ENCODE data around the gene RSF1.

RSF1 gene

DNA sequence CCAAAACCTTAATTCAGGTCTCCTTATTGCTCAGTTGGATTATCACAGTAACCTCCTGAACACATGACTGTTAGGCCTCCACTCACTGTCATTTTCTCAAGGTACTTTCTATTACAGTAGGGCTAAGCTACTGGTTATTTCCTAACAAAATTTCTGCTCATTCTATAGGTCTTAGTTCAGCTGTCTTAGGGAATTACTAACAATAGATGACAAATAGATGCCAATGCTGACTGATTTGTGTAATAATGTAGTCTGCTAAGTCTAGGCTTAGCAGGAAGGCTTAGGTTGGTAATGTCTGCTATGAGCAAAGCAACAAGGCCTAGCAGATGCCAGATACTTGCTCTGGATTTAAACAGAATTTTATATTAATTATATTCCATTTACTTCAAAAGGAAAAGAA is 58.1 kb downstream of the RSF1 start:
- DNase-seq, result no peak
- in situ Hi-C loops (cut with MboI; ENCODE audit: low pct_unique_long_range_greater_than_20kb, low sequenced_read_pairs), result no loop called here

DNA sequence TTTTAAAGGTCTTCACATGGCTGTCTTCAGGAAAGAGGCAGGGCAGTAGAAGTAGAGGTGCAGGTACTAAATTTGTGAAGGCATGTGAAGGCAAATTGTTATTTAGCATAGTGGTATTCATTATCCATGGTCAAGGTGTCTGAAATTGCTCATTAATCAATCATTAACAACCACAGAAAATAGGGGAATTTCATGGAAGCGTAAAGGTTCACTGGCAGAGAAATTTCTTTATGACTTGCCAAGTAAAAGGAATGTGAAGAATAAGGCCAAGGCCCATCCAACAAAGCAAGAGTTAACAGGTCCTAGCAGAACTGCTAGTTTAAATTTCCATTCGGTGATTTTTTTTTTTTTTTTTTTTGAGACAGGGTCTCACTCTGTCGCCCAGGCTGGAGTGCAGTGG is 59.0 kb downstream of the RSF1 start:
- in situ Hi-C loops (cut with MboI; ENCODE audit: low pct_unique_long_range_greater_than_20kb, low sequenced_read_pairs), result no loop called here

DNA sequence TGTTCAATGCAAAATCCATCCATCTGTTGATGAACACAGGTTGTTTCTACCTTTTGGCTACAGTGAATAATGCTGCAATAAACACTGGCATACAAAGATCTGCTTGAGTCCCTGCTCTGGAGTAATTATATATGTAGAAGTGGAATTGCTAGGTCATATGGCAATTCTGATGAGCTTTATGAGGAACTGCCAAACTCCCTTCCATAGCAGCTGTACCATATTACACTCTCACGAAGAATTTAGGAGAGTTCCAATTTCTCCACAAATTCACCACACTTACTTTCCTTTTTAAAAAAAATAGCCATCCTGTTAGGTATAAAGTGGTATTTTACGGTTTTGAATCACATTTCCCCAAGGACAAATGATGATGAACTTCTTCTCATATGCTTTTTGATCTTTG is 62.2 kb downstream of the RSF1 start:
- DNase-seq, result no peak

More for the DNA sequence above, 59.0 kb downstream of the RSF1 start:
- DNase-seq, result no peak

DNA sequence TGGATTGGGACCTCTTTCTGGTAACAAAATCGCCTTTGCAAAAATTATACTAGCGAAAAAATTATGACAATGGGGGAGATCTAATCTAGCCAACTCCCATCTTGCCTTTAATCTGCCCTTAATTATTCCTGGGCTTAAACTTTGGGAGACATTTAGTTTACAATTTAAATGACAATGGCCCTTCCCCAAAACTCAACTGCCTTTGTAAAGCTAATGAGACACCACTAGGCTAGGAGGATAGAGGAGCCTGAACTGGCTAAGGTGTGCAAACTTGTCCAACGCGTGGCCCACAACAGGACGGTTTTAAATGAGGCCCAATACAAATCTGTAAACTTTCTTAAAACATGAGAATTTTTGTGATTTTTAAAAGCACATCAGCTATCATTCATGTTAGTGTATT is 67.3 kb downstream of the RSF1 start:
- DNase-seq, result no peak
- in situ Hi-C loops (cut with MboI; ENCODE audit: low pct_unique_long_range_greater_than_20kb, low sequenced_read_pairs), result no loop called here

More for the DNA sequence above, 62.2 kb downstream of the RSF1 start:
- in situ Hi-C loops (cut with MboI; ENCODE audit: low pct_unique_long_range_greater_than_20kb, low sequenced_read_pairs), result no loop called here

DNA sequence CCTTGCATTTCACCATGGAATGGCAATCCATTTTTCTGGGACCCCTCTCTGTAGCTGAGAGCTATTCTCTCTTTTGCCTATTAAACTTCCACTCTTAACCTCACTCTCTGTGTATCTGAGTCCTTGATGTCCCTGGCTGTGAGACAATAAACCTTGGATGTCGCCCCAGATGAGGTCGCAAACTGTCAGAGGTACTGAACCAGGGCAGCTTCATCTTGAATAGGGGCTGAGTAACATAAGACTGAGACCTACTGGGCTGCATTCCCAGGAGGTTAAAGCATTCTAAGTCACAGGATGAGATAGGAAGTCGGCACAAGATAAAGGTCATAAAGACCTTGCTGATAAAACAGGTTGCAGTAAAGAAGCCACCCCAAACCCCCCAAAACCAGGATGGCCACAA is 68.0 kb downstream of the RSF1 start:
- in situ Hi-C loops (cut with MboI; ENCODE audit: low pct_unique_long_range_greater_than_20kb, low sequenced_read_pairs), result no loop called here
- DNase-seq, result no peak

DNA sequence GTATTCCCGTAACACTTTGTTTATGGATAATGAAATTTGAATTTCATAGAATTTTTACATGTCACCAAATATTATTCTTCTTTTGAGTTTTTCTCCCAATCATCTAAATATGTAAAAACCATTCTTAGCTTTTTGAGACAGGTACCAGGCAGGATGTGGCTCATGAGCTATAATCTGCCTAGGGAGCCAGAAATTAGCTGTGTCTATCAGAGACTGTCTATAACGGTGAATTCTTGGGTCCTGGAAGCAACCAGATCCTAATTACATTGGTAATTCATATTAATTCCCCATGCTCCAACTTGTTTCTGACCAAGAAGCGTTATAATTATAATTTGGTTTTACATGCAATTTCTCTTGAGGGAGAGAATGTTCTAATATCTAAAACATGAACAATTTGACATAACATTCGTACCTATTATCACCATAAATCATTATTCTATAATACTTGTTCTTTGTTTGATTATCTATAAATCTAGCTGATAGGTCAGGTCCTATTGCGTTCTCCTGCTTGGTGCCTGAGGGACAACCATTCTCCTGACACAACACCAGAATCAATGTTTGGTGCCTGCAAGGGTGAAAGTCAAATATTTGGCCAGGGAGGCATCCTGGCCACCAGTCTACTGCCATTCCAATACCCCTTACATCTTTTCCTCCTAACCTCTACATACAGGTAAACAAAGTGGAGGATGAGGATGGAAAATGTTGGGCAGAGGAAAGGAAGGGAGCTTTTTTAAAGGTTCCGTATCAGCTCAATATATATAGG is 69.9 kb downstream of the RSF1 start:
- no peak for DNase-seq
- in situ Hi-C loops (cut with MboI; ENCODE audit: low pct_unique_long_range_greater_than_20kb, low sequenced_read_pairs), result no loop called here

DNA sequence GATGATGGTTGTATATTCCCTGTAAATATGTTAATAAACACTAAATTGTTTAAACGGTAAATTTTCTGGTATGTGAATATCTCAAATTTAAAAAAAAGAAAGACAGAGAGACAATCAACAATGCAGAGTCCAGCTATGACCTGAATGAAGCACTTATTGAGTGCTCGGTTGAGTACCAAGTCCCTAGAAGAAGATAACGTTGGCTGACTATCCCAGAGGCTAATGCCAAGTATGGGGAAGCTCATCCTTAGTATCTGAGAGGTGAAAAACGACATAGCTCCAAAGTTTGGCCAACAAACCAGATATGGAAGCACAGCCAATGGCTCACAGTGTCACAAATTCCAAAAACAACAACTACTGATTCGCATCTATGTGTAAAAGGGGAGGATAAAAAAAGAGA is 71.3 kb downstream of the RSF1 start:
- in situ Hi-C loops (cut with MboI; ENCODE audit: low pct_unique_long_range_greater_than_20kb, low sequenced_read_pairs), result no loop called here
- no peak for DNase-seq

DNA sequence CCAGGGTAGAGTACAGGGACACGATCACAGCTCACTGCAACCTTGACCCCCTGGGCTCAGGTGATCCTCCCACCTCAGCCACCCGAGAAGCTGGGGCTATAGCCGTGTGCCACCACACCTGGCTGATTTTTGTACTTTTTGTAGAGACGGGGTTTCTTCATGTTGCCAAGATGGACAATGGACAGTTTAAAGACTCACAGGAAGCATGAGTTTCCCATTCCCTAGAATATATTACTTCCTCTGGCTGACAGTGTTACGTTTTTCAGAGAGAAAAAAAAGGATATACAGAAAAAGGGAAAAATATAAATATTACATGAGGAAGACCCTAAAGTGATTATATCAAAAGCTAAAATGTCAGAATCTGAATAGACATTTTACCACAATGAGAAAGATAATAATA is 72.3 kb downstream of the RSF1 start:
- in situ Hi-C loops (cut with MboI; ENCODE audit: low pct_unique_long_range_greater_than_20kb, low sequenced_read_pairs), result no loop called here
- DNase-seq, result no peak

DNA sequence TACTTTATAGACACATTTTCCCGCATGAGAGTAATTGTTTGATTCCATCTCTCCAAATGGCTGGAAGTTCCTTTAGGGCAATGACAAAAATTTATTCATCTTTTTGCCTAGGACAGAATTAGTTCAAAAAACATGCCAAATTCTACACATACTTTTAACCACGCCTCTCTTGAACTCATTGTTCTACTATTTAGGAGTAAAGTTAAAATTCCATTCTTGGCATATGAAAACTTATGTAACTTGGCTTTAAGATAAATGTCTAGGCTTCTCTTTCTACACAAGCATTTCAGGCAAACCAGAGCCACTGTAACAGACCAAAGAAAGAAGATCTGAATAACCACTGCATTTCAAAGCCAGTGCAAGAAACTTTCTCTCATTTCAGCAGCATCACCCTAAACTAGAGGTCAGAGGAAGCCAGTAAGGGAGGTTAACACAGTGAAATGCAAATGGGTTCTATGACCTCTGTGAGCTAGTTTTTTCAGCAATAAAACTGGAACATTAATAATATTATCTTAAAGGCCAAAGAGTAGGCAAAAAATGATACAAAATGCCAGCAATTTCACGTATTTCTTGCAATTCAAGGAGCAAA is 73.0 kb downstream of the RSF1 start:
- DNase-seq, result no peak
- in situ Hi-C loops (cut with MboI; ENCODE audit: low pct_unique_long_range_greater_than_20kb, low sequenced_read_pairs), result no loop called here

DNA sequence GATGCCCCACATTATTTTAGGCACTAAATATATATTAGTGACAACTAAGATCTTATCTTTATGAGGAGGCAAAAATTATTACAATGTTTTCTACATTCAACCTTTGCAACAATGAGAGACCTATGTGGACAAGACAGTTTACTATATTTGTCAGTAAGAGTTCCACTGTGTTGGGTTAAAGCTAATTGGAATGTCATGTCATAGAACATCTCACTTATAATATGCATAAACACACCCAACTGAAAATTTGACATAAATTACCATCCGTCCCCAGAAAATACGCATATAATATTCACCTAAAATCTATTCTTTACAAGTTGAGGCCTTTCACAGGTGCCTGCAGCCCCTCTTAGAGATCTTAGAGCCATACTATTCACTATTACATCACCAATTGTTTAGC is 84.0 kb downstream of the RSF1 start:
- in situ Hi-C loops (cut with MboI; ENCODE audit: low pct_unique_long_range_greater_than_20kb, low sequenced_read_pairs), result no loop called here
- no peak for DNase-seq

DNA sequence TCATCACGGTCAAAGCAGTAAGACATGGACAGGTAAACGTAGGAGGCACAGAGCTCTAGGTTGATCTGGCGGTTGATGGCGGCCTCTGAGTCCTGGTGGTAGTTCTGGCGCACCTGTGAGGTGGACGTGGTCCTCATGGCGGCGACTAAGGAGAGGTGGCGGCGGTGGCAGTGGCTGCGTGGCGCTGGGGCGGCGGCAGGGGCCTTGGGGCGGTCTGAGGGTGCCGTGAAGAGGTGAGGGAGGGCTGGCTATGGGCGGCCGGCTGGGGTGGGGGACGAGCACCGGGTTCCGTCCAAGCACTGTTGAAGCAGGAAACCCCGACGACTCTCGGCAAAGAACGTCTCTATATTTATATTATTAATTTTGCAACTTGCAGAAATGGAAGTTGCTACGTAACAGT is 85.6 kb downstream of the RSF1 start:
- in situ Hi-C loops (cut with MboI; ENCODE audit: low pct_unique_long_range_greater_than_20kb, low sequenced_read_pairs), result no loop called here

DNA sequence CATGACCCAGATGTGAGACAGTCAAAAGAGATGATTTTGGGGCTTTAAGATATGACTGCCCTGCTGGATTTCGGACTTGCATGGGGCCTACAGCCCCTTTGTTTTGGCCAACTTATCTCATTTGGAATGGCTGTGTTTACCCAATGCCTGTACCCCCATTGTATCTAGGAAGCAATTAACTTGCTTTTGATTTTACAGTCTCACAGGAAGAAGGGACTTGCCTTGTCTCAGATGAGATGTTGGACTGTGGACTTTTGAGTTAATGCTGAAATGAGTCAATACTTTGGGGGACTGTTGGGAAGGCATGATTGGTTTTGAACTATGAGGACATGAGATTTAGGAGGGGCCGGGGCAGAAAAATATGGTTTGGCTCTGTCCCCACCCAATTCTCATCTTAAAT is 88.4 kb downstream of the RSF1 start:
- in situ Hi-C loops (cut with MboI; ENCODE audit: low pct_unique_long_range_greater_than_20kb, low sequenced_read_pairs), result no loop called here
- no peak for DNase-seq

More for the DNA sequence above, 85.6 kb downstream of the RSF1 start:
- DNase-seq, result no peak

DNA sequence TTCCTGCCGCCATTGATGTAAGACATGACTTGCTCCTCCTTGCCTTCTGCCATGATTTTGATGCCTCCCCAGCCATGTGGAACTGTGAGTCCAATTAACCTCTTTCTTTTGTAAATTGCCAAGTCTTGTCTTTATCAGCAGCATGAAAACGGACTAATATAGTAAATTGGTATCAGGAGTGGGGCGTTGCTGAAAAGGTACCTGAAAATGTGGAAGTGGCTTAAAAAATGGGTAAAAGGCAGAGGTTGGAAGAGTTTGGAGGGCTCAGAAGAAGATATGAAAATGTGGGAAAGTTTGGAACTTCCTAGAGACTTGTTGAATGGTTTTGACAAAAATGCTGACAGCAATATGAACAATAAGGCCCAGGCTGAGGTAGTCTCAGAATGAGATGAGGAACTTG is 89.7 kb downstream of the RSF1 start:
- in situ Hi-C loops (cut with MboI; ENCODE audit: low pct_unique_long_range_greater_than_20kb, low sequenced_read_pairs), result no loop called here
- DNase-seq, result no peak

DNA sequence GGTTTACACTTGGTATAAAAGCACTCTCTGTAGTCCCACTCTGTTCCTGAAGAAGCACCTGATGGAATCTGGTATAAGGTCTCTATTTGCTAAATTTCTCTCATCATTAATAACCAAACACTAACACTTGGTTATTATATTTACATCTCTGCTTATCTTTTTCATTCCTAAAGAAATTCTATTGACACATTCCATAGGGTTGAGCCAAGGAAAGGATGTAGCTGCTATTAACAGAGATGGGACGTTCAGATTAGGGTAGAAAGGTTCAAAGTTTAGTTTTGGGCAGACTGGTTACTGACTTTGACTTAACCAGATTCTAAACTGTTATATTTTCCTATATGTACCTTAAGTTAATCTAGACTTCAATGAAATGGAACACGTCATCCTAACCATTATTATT is 91.5 kb downstream of the RSF1 start:
- DNase-seq, result no peak
- in situ Hi-C loops (cut with MboI; ENCODE audit: low pct_unique_long_range_greater_than_20kb, low sequenced_read_pairs), result no loop called here

DNA sequence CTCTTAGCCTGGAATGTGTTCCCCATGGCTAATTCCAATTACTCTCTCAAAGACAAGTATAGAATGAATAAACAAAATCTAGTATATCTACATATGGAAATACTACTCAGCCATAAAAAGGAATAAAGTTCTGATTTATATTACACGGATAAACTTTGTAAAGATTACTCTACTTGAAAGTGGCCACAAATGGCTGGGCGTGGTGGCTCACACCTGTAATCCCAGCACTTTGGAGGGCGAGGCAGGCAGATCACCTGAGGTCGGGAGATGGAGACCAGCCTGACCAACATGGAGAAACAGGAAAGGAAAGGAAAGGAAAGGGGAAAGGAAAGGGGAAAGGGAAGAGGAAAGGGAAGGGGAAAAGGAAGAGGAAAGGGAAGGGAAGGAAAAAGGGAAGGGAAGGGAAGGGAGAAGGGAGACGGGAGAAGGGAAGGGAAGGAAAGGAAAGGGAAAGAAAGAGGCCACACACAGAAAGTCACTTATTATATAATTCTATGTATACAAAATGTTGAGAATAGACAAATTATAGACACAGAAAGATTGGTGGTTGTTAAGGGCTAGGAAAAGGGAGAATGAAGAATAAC is 92.2 kb downstream of the RSF1 start:
- in situ Hi-C loops (cut with MboI; ENCODE audit: low pct_unique_long_range_greater_than_20kb, low sequenced_read_pairs), result no loop called here

DNA sequence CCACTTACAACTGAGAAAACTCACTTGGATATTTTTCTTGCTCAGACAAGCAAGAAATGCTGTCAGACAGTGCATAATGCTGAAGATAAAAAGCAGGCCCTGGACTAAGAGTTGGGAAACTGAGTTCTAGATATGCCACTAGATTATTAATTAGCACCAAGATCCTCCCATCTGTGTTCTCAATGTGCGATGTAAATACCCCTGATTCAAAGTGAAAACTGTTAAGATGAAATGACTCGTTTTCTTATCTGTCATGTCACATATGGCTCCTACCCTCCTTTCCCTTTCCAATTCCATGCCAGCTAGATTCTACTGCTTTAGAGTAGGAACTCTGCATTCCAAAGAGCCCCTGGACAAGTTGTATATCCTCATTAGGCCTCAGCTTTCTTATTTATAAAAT is 94.0 kb downstream of the RSF1 start:
- in situ Hi-C loops (cut with MboI; ENCODE audit: low pct_unique_long_range_greater_than_20kb, low sequenced_read_pairs), result no loop called here
- DNase-seq, result no peak

More for the DNA sequence above, 92.2 kb downstream of the RSF1 start:
- no peak for DNase-seq

DNA sequence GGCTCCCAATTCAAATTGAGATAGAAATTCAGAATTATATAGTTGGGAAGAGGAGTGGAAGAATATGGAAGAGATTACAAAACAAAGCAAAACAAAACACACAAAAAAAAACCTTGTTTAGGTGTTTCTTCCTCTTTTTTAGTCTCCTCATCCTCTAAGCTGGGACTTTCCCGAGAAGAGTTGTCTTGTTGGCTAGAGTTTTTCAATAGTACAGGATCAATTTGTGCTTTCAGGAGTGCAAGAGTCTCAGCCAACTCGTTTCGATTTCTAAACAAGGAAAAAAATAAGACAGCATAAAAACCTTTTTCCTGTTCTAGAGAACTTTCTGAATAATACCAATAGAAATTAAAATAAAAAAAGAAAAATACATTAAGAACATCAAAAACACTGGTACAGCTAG is 95.1 kb downstream of the RSF1 start:
- in situ Hi-C loops (cut with MboI; ENCODE audit: low pct_unique_long_range_greater_than_20kb, low sequenced_read_pairs), result no loop called here

DNA sequence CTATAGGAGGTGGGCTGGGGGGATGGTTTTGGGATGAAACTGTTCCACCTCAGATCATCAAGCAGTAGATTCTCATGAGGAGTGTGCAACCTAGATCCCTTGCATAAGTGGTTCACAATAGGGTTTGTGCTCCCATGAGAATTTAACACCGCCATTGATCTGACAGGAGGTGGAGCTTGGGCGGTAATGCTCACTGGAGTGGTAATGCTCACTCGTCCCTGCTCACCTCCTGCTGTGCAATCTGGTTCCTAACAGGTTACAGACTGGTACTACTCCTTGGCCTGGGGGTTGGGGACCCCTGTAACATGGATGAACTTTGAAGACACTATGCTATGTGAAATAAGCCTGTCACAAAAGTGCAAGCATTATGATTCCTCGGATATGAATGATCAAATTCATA is 95.9 kb downstream of the RSF1 start:
- no peak for DNase-seq
- in situ Hi-C loops (cut with MboI; ENCODE audit: low pct_unique_long_range_greater_than_20kb, low sequenced_read_pairs), result no loop called here

More for the DNA sequence above, 95.1 kb downstream of the RSF1 start:
- no peak for DNase-seq

DNA sequence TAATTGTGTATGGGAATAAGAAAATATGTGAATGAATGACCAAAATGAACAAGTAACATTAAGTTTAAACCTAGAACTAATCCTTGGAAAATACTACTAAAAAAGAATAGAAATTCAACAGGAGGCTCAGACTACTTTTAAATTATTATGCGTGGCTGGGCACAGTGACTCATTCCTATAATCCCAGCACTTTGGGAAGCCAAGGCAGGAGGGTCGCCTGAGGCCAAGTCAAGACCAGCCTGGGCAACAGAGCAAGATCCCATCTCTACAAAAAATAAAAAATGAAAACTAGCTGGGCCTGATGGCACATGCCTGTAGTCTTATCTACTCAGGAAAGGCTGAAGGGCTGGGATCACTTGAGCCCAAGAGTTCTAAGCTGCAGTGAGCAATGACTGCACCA is 97.5 kb downstream of the RSF1 start:
- no peak for DNase-seq
- in situ Hi-C loops (cut with MboI; ENCODE audit: low pct_unique_long_range_greater_than_20kb, low sequenced_read_pairs), result no loop called here

DNA sequence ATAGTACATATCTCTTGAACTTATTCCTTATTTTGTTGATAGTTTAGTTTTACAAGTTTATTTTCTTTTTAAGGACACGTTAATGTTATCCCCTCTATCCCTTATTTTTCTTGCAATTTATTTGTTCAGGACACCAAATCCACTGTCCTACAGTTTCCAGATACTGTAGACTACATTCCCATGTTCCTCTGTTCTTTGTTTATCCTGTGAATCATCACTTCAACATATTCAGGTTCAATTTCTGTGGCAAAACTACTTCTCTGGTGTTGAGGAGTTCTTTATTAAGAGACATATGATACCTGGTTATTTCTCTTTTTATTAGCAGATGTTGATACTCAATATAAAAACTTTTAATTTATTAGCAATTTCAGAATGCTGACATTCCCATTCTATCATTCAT is 110.2 kb downstream of the RSF1 start:
- no peak for DNase-seq
- in situ Hi-C loops (cut with MboI; ENCODE audit: low pct_unique_long_range_greater_than_20kb, low sequenced_read_pairs), result no loop called here
